HCT116 (cell line): ENCODE data around the gene CFDP1.

Experiments
- CEBPB ChIP-seq: IDR thresholded peaks from 2 replicates; pipeline ENCODE4 v1.6.1; 2012; ENCODE audit warnings: low read depth
- CTCF ChIP-seq, 3 experiments: fragments of 200-600 bp in 1 of 3; sonication (generic) in 1 of 3; IDR thresholded peaks in 2 of 3; conservative IDR thresholded peaks in 1 of 3; 2 replicates each; pipeline ENCODE4 v1.5.1; 2012 to 2017; ENCODE audit warnings: low read depth in 2 of 3, low read length in 2 of 3, antibody characterized with exemption in 1 of 3, borderline replicate concordance in 1 of 3, control low read depth in 1 of 3, mild to moderate bottlenecking in 1 of 3, mixed read lengths in 1 of 3, mixed run types in 1 of 3, moderate library complexity in 1 of 3; ENCODE audit not compliant: insufficient read depth in 1 of 3
- EGR1 ChIP-seq: IDR thresholded peaks from 2 replicates; pipeline ENCODE4 v1.6.1; 2012; ENCODE audit warnings: low read depth
- POLR2AphosphoS5 ChIP-seq: IDR thresholded peaks from 2 replicates; pipeline ENCODE4 v1.6.1; 2011; ENCODE audit warnings: mild to moderate bottlenecking, low read depth, low read length, moderate library complexity
- RAD21 ChIP-seq: IDR thresholded peaks from 2 replicates; pipeline ENCODE4 v1.6.1; 2012; ENCODE audit warnings: low read depth, mild to moderate bottlenecking
- REST ChIP-seq: IDR thresholded peaks from 2 replicates; pipeline ENCODE4 v1.6.1; 2012; ENCODE audit warnings: low read depth
- YY1 ChIP-seq: IDR thresholded peaks from 2 replicates; pipeline ENCODE4 v1.6.1; 2011; ENCODE audit warnings: low read length, low read depth, moderate library complexity, mild to moderate bottlenecking; ENCODE audit not compliant: insufficient replicate concordance; ENCODE audit errors: extremely low read depth
- ZFX ChIP-seq: fragments of 450-650 bp; IDR thresholded peaks from 2 replicates; pipeline ENCODE4 v1.6.1; 2017
- ZNF274 ChIP-seq: fragments of 200-500 bp; sonication (Bioruptor generic); IDR thresholded peaks from 2 replicates; pipeline ENCODE4 v1.6.1; 2014; ENCODE audit warnings: mild to moderate bottlenecking, low read depth, low read length, inconsistent platforms

- no peak for TF ChIP-seq CTCF (IDR thresholded peaks at IDR 0.05 in 2 of 3, conservative IDR thresholded peaks at IDR 0.05 in 1 of 3; ENCODE audit: borderline replicate concordance in 1 of 3, insufficient read depth in 1 of 3, low read depth in 2 of 3, low read length in 2 of 3)
- no peak for TF ChIP-seq ZNF274
- no peak for TF ChIP-seq CEBPB
- no peak for TF ChIP-seq RAD21
- no peak for TF ChIP-seq POLR2AphosphoS5
- no peak for TF ChIP-seq REST
- no peak for TF ChIP-seq ZFX
- TF ChIP-seq YY1: no peak
- no peak for TF ChIP-seq EGR1
Measured at GRCh38 chr16:75342308-75342811, 90.9 kb downstream of the CFDP1 start.
